ENCODE measurements around the gene ZFY. TPM values are rescaled to one million over a fixed set of nuclear protein-coding genes. Genes with fewer than 3 reads are reported as not detected.

ZFY gene
- total RNA-seq, 1 experiment from 2014 or later: not detected

- POLR2A ChIA-PET (ENCODE audit: unreplicated experiment): no interaction called here
- Histone ChIP-seq H4K20me1 (ENCODE audit: low read length) (no peaks in the 10 kb centered on the region), H3K4me2 (ENCODE audit: low read length) (no peak overlapping the region), H3K79me2 (ENCODE audit: low read length) (no peaks in the 10 kb centered on the region), H3K27ac (ENCODE audit: low read length) (no peak overlapping the region), H2AFZ (ENCODE audit: low read length) (no peak overlapping the region), H3K9me2 (replicated peaks; ENCODE audit: low read length) (no peaks in the 10 kb centered on the region), H3K9ac (ENCODE audit: low read length) (no peak overlapping the region), H3F3A (ENCODE audit: low read length, unreplicated experiment) (no peaks in the 10 kb centered on the region), H3K36me3 (ENCODE audit: low read depth, low read length) (no peaks in the 10 kb centered on the region), H3K9me3 (ENCODE audit: low read length) (no peaks in the 10 kb centered on the region), H3K4me1 (ENCODE audit: insufficient read depth, low read length) (no peaks in the 10 kb centered on the region), H3K4me3 (ENCODE audit: low read length) (no peak overlapping the region), H3K27me3 (ENCODE audit: low read length) (no peaks in the 10 kb centered on the region)
- intact Hi-C loops (cut with micrococcal nuclease): no loop called here
- BruUV-seq (replicated peaks): no TSS peak
- TF ChIP-seq CTCF (conservative IDR thresholded peaks at IDR 0.05; ENCODE audit: low read depth, low read length) (no peak), EZH2phosphoT487 (IDR thresholded peaks at IDR 0.05; ENCODE audit: borderline replicate concordance, low read length) (no peak), EZH2 (IDR thresholded peaks at IDR 0.05; ENCODE audit: low read length, unreplicated experiment) (no peak)
- ATAC-seq (no peak), DNase-seq (no peak)
- CTCF ChIA-PET: no interaction called here
Observed at GRCh38 chrY:2887955-2888354, 47.2 kb upstream of the ZFY start.

- no peaks in the 10 kb centered on the region for H3K4me1 ChIP-seq (ENCODE audit: insufficient read depth, low read length)
- H3K27me3 ChIP-seq (ENCODE audit: low read length): no peaks in the 10 kb centered on the region
- BruUV-seq (replicated peaks): no TSS peak
- H3K36me3 ChIP-seq (ENCODE audit: low read depth, low read length): no peaks in the 10 kb centered on the region
- no peak overlapping the region for H2AFZ ChIP-seq (ENCODE audit: low read length)
- DNase-seq (no peak), ATAC-seq (no peak)
- no peaks in the 10 kb centered on the region for H3F3A ChIP-seq (ENCODE audit: low read length, unreplicated experiment)
- CTCF ChIA-PET: no interaction called here
- H3K79me2 ChIP-seq (ENCODE audit: low read length): no peaks in the 10 kb centered on the region
- no peak overlapping the region for H3K4me3 ChIP-seq (ENCODE audit: low read length)
- no peak overlapping the region for H3K4me2 ChIP-seq (ENCODE audit: low read length)
- no peaks in the 10 kb centered on the region for H3K9me3 ChIP-seq (ENCODE audit: low read length)
- H4K20me1 ChIP-seq (ENCODE audit: low read length): no peaks in the 10 kb centered on the region
- intact Hi-C loops (cut with micrococcal nuclease): no loop called here
- TF ChIP-seq EZH2 (IDR thresholded peaks at IDR 0.05; ENCODE audit: low read length, unreplicated experiment) (no peak), CTCF (conservative IDR thresholded peaks at IDR 0.05; ENCODE audit: low read depth, low read length) (no peak)
- no peak overlapping the region for H3K9ac ChIP-seq (ENCODE audit: low read length)
- POLR2A ChIA-PET (ENCODE audit: unreplicated experiment): no interaction called here
- H3K9me2 ChIP-seq (replicated peaks; ENCODE audit: low read length): no peaks in the 10 kb centered on the region
- H3K27ac ChIP-seq (ENCODE audit: low read length): no peak overlapping the region
Observed at GRCh38 chrY:2893471-2893870, 41.7 kb upstream of the ZFY start.

DNA sequence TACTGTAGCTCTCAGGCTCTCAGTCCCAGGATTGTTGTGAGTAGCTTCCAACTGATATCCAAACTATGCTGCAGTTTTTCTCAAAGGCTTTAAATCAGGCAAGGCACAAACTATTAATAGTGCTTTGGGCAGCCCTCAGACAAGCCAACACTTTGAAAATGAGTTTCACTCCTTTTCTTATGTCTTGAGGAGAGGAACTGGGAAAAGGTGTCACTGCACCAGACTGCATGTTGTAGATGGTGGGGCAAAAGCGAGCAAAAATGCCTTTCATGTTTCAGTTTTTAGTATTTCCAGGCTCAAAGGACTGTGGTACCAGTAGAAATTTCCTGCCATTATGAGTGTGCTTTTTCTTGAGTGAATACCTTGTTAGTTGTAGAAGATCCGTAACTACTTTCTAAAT is 39.1 kb upstream of the ZFY start:
- BruUV-seq (replicated peaks): no TSS peak

More for the DNA sequence above, 39.1 kb upstream of the ZFY start:
- no peaks in the 10 kb centered on the region for H3K36me3 ChIP-seq (ENCODE audit: low read depth, low read length)
- no peak for DNase-seq
- H3K4me2 ChIP-seq (ENCODE audit: low read length): no peak overlapping the region
- no peak overlapping the region for H3K27ac ChIP-seq (ENCODE audit: low read length)
- H3K4me1 ChIP-seq (ENCODE audit: insufficient read depth, low read length): no peaks in the 10 kb centered on the region
- H3K27me3 ChIP-seq (ENCODE audit: low read length): no peaks in the 10 kb centered on the region
- intact Hi-C loops (cut with micrococcal nuclease): no loop called here
- no peaks in the 10 kb centered on the region for H3K9me2 ChIP-seq (replicated peaks; ENCODE audit: low read length)
- H3F3A ChIP-seq (ENCODE audit: low read length, unreplicated experiment): no peaks in the 10 kb centered on the region
- ChIA-PET CTCF (no interaction called here), POLR2A (ENCODE audit: unreplicated experiment) (no interaction called here)
- no peaks in the 10 kb centered on the region for H3K9me3 ChIP-seq (ENCODE audit: low read length)
- no peak overlapping the region for H3K9ac ChIP-seq (ENCODE audit: low read length)
- ATAC-seq: no peak
- no peaks in the 10 kb centered on the region for H3K79me2 ChIP-seq (ENCODE audit: low read length)
- TF ChIP-seq CTCF (conservative IDR thresholded peaks at IDR 0.05; ENCODE audit: low read depth, low read length): no peak
- no peak for TF ChIP-seq EZH2phosphoT487 (IDR thresholded peaks at IDR 0.05; ENCODE audit: borderline replicate concordance, low read length)
- TF ChIP-seq EZH2 (IDR thresholded peaks at IDR 0.05; ENCODE audit: low read length, unreplicated experiment): no peak
- no peaks in the 10 kb centered on the region for H4K20me1 ChIP-seq (ENCODE audit: low read length)
- H3K4me3 ChIP-seq (ENCODE audit: low read length): no peak overlapping the region
- H2AFZ ChIP-seq (ENCODE audit: low read length): no peak overlapping the region

Measured in PC-3 (cell line).